Stimulated activated CD4-positive, alpha-beta T cell treated with anti-CD3 and anti-CD28 coated beads, Interleukin-1b, Interleukin-23, amount 100 ng/mL, for 4 hours (primary cell): Measurements from ENCODE around the gene SLC9B1.

Source experiments
- DNase-seq, 2 donors: peaks; one replicate each; pipeline ENCODE4 v3.0.0-alpha.2; 2020; ENCODE audit warnings: low read depth in 2 of 2

SLC9B1 gene, protein sequence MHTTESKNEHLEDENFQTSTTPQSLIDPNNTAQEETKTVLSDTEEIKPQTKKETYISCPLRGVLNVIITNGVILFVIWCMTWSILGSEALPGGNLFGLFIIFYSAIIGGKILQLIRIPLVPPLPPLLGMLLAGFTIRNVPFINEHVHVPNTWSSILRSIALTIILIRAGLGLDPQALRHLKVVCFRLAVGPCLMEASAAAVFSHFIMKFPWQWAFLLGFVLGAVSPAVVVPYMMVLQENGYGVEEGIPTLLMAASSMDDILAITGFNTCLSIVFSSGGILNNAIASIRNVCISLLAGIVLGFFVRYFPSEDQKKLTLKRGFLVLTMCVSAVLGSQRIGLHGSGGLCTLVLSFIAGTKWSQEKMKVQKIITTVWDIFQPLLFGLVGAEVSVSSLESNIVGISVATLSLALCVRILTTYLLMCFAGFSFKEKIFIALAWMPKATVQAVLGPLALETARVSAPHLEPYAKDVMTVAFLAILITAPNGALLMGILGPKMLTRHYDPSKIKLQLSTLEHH

DNA sequence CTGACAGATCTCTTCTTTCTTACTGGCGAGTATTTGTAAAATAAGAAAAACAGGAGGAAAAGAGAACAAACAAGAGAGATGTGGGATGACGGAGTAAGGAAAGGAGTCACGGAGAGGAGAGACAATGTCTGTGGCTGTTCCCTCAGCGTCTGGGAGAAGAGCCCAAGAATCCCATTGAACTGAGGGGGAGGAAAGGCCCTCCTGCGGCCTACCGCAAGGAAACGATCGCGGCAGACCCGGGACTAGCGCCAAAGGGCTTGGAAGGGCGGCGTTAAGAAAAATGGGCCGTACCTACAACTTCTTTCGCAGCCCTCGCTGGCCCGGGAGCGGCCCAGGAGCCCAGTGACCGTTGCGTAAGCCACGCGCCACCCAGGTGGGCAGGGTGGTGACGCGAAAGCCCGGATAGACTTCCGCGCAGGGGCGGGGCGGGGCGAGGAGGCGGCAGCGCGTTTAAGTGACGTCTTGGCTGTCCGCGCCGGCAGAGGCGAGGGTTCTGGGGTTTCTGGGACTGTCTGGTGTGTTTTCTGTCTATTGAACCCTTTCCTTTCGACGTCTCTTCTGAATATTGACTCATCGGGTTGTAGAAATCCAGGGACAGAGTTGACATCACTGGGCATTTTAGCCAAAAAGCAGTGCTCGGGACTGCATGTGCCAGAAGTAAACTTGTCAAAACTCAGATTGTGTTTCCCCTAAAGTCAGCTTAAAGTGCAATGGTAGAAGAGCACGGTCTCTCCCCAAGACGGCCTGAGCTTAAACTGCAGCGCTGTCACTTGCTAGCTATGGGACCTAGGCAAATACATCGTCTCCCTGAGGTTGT lies at the start of gene SLC9B1:
TSS of gene SLC9B1 (minus strand) at position 398 of the 817 bp plus-strand sequence. CDS start 27,994 bp downstream, outside the sequence.
- DNase-seq = peak; percentile 89 to 93

DNA sequence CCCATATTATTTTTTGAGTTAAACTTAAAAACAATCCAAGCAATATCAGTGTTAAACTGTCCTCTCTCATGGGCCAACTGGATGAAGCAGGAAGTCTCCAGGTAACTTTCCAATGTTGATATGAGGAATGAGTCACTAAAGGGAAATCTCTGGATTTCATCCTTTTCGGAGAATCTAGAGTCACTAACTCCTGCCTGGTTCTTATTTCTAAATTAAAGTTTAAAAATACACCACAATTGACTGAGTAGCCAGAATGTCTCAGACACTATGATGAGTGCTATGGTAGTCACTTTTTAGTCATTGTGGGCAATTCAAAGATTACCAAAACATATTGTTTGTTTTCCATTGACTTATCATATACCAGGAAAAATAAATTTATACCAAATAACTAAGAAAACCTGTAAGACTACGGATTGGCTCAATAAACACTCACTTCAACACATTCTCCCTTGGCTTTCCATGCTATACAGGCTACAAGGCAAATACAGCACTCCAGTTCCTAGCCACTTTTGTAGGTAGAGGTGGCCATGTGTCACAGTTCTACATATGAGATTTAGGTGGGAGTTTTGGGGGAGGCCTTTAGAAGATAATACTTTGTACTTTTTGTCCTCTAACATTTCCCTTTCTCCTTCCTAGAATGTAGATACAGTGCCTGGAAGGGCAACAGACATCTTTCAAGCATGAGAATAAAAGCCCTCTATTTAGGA lies 48.5 kb upstream of the SLC9B1 start:
- DNase-seq = no peak

GRCh38 chr4:103060453-103061148 lies 41.1 kb upstream of the SLC9B1 start:
- no peak for DNase-seq

DNA sequence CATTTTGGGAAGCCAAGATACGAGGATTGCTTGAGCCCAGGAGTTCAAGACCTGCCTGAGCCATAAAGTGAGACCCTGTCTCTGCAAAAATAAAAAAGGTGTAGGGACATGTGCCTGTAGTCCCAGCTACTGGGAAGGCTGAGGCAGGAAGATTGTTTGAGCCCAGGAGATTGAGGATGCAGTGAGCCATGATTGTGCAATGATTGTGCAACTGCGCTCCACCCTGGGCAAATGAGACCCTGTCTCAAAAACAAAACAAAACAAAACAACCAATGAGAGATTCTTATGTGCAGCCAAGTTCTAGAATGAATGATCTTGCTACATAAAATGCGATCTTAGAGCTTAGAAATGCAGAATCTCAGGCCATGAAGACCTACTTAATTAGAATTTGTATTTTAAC lies 34.5 kb upstream of the SLC9B1 start:
- DNase-seq = no peak

DNA sequence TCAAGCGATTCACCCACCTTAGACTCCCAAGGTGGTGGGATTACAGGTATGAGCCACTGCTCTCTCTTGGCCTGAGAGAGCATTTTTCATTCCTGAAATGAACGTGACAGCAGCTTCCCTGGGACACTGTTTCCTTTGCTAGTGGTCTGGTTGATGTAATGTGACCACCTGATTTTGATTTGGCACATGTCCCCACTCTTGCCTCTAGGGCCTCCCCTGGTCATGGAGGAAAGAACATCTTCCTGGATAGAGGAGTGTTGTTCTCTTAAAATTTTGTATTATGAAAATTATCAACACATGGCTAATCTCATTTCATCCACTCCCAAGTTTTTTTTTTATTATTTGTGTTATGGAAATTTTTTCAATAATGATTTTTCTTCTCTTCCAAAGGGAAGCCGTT lies 33.3 kb upstream of the SLC9B1 start:
- DNase-seq = no peak

DNA sequence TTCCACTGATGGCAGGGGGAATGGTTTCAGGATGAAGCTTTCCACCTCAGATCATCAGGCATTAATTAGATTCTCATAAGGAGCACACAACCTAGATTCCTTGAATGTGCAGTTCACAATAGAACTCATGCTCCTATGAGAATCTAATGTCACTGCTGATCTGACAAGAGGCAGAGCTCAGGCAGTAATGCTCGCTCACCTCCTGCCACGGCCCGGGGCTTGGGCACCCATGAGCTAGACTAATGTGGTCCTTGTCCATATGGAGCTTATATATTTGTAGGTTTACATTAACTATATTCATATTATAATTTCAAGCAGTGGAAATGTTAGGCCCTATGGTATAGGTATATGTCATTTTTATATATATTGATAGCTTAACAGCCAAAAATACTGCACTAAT lies 32.6 kb upstream of the SLC9B1 start:
- DNase-seq = no peak

DNA sequence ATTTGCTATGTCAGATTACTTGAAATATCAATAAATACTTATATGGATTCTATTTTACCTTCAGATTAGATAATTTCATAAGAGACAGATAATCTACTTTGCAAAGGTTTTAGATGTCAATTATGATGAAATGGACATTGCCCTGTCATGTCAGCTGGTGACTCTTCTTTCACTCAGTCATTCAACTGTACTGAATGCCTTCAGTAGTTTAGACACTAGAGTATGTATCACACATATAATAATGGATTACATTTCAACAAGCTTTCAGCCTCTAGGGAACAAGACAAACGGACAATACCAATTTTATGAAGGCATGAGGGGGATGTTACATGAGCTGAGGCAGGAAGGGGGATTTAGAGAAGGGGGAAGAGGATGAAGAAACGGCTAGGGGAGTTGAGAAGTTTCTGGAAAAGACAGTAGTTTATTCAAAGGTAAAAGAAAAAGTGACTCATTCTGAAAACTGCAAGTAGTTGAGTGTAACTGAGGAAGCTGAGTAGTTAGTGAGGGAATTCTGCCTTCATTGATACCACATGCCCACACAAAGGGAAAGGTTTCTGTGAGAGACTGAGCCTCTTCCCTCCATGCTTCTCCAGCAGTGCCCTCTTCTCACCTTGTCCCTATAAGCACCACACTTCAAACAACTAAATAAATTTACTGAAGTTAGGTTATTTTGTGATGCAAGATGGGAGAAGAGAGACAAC lies 31.4 kb upstream of the SLC9B1 start:
- DNase-seq = no peak

GRCh38 chr4:103046416-103047290 lies 27.1 kb upstream of the SLC9B1 start:
- DNase-seq = peak in 1 of 2 donors; percentile 26

- no peak for DNase-seq
Observed at GRCh38 chr4:103044183-103044582, 24.7 kb upstream of the SLC9B1 start.

GRCh38 chr4:103036169-103036568 lies 16.7 kb upstream of the SLC9B1 start:
- no peak for DNase-seq

DNA sequence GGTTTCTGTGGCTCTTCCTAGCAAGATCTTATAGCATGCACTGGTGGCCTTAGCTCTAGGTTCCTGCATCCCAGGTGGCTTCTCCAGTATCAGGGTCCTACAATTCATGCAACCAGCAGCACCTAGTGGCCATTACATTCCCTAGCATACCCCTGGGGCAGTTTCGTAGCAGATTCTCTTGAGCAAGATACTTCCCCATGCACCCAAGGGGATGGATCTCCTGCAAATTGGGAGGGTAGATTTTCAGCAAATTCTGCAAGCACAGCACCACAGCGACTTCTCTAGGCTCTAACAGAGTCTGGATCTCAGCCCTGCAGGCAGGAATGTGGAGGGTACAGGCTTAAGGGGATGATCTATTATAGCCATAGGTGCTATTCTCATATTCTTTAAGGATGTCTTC lies 13.1 kb upstream of the SLC9B1 start:
- no peak for DNase-seq

- DNase-seq = no peak
Observed at GRCh38 chr4:103030791-103031190, 11.3 kb upstream of the SLC9B1 start.

DNA sequence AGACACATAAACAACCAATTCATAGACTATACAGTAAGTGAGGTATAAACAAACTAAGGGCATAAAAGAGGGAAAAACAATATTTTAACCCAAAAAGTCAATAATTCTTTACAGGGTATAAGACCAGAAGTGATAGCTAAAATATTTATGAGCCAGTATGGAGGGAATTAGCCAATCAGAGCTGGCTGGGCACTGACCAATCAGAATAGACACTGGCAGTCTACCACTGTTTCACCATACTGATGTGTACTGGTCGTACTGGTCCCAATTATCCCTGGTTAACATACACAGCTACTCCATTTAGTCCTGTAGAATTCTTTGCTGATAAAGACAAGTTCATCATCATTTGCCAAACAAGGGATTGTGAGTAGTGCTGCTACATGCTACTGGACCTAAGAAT lies 9.8 kb upstream of the SLC9B1 start:
- DNase-seq = no peak

- no peak for DNase-seq
Observed at GRCh38 chr4:103026868-103027267, 7.4 kb upstream of the SLC9B1 start.

- DNase-seq = no peak
Observed at GRCh38 chr4:103024996-103025395, 5.5 kb upstream of the SLC9B1 start.

- DNase-seq = no peak
Observed at GRCh38 chr4:103021120-103021519, 1.6 kb upstream of the SLC9B1 start.

- DNase-seq = peak in 1 of 2 donors; percentile 1
Observed at GRCh38 chr4:103018391-103019307, 856 bp downstream of the SLC9B1 start.

DNA sequence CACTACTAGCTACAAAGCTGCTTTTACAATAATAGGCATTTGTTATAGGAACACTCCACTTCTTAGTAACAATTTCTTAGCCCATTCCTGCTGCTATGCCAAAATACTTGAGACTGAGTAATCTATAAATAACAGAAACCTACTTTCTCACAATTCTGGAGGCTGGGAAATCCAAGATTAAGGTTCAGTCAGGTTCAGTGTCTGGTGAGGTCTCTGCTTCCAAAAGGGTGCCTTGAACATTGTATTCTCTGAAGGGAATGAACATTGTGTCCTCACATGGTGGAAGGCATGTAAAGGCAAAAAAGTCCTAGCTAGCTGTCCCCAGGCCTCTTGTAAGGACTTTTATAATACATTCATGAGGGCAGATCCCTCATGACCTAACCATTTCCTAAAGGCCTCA lies 7.0 kb downstream of the SLC9B1 start:
- DNase-seq = no peak

GRCh38 chr4:103012060-103012459 lies 7.4 kb downstream of the SLC9B1 start:
- no peak for DNase-seq
